Osteoblast (primary cell): ENCODE results near the gene FAM120B. TPM values are rescaled to one million over a fixed set of nuclear protein-coding genes. Genes with fewer than 3 reads are reported as not detected.
A peak's percentile ranks its signal among the peaks of the same experiment; 100 is the strongest.

Experiments used
- DNase-seq: peaks from one replicate; pipeline ENCODE4 v3.0.0; 2011; ENCODE audit warnings: low spot score, mixed read lengths; ENCODE audit not compliant: insufficient read length; ENCODE audit errors: missing footprints
- H2AFZ ChIP-seq: 2 replicates; pipeline ENCODE4 v1.6.0; 2011; ENCODE audit warnings: mild to moderate bottlenecking, low read length
- H3K27ac ChIP-seq: 2 replicates; pipeline ENCODE4 v1.5.1; 2011; ENCODE audit warnings: mild to moderate bottlenecking, low read depth, low read length, moderate library complexity
- H3K27me3 ChIP-seq: 2 replicates; pipeline ENCODE4 v1.6.0; 2012; ENCODE audit warnings: mild to moderate bottlenecking, control low read depth, inconsistent platforms, low read length, moderate library complexity; ENCODE audit not compliant: insufficient read depth
- H3K36me3 ChIP-seq: 2 replicates; pipeline ENCODE4 v1.5.1; 2011; ENCODE audit warnings: mild to moderate bottlenecking, low read length, control low read depth, moderate library complexity; ENCODE audit not compliant: insufficient read depth
- H3K4me1 ChIP-seq: 2 replicates; pipeline ENCODE4 v1.5.1; 2011; ENCODE audit warnings: mild to moderate bottlenecking, low read length, control low read depth, moderate library complexity; ENCODE audit not compliant: insufficient read depth
- H3K4me2 ChIP-seq: 2 replicates; pipeline ENCODE4 v1.6.0; 2011; ENCODE audit warnings: mild to moderate bottlenecking, low read length; ENCODE audit not compliant: insufficient read depth
- H3K4me3 ChIP-seq: fragments of 200-600 bp; sonication (generic); 3 replicates; pipeline ENCODE4 v1.5.1; 2012; ENCODE audit warnings: mild to moderate bottlenecking, low read length, inconsistent platforms; ENCODE audit not compliant: insufficient read depth
- H3K79me2 ChIP-seq: 2 replicates; pipeline ENCODE4 v1.6.0; 2012; ENCODE audit warnings: mild to moderate bottlenecking, low read length, control low read depth, inconsistent platforms; ENCODE audit not compliant: insufficient read depth
- H3K9me3 ChIP-seq: 2 replicates; pipeline ENCODE4 v1.5.1; 2011; ENCODE audit warnings: low read depth, low read length, control low read depth
- H4K20me1 ChIP-seq: 2 replicates; pipeline ENCODE4 v1.6.0; 2012; ENCODE audit warnings: mild to moderate bottlenecking, low read length, control low read depth; ENCODE audit not compliant: insufficient read depth
- CTCF ChIP-seq: IDR thresholded peaks from 2 replicates; pipeline ENCODE4 v1.5.1; 2011; ENCODE audit warnings: mild to moderate bottlenecking, low read depth, low read length, moderate library complexity; ENCODE audit errors: extremely low read depth
- total RNA-seq: library from RNA; depleted of rRNA; stranded (reverse); fragments of >200 nt; gene quantifications from 2 replicates; pipeline ENCODE4 v1.2.3, GENCODE V29; 2012

FAM120B gene
- total RNA-seq, 1 donor = 13.4 TPM

- Histone ChIP-seq H3K79me2 (no peaks in the 10 kb centered on the region), H3K4me1 (peaks cover 2% of the 10 kb centered on the region), H3K4me3 (no peak overlapping the region), H3K36me3 (no peaks in the 10 kb centered on the region), H4K20me1 (no peaks in the 10 kb centered on the region), H3K9me3 (no peaks in the 10 kb centered on the region), H3K4me2 (no peak overlapping the region), H3K27ac (no peak overlapping the region), H2AFZ (no peak overlapping the region), H3K27me3 (peaks cover 30% of the 10 kb centered on the region)
- no peak for TF ChIP-seq CTCF
- DNase-seq = peak; percentile 73
These were observed 21.6 kb upstream of the FAM120B start for GRCh38 chr6:170284866-170285469.

GRCh38 chr6:170285482-170285881, 21.1 kb upstream of the FAM120B start:
- peak; percentile 32 for DNase-seq
- peaks cover 2% of the 10 kb centered on the region for H3K4me1 ChIP-seq
- H2AFZ ChIP-seq = no peak overlapping the region
- no peak for TF ChIP-seq CTCF
- no peak overlapping the region for H3K27ac ChIP-seq
- peaks cover 33% of the 10 kb centered on the region for H3K27me3 ChIP-seq
- H3K79me2 ChIP-seq = no peaks in the 10 kb centered on the region
- no peaks in the 10 kb centered on the region for H4K20me1 ChIP-seq
- no peak overlapping the region for H3K4me3 ChIP-seq
- no peaks in the 10 kb centered on the region for H3K36me3 ChIP-seq
- H3K4me2 ChIP-seq = no peak overlapping the region
- H3K9me3 ChIP-seq = no peaks in the 10 kb centered on the region

GRCh38 chr6:170286246-170286933, 20.2 kb upstream of the FAM120B start:
- H2AFZ ChIP-seq = no peak overlapping the region
- no peak overlapping the region for H3K4me3 ChIP-seq
- H3K4me1 ChIP-seq = no peaks in the 10 kb centered on the region
- no peaks in the 10 kb centered on the region for H3K9me3 ChIP-seq
- no peaks in the 10 kb centered on the region for H3K79me2 ChIP-seq
- H4K20me1 ChIP-seq = no peaks in the 10 kb centered on the region
- no peaks in the 10 kb centered on the region for H3K36me3 ChIP-seq
- DNase-seq = no peak
- H3K4me2 ChIP-seq = no peak overlapping the region
- peaks cover 41% of the 10 kb centered on the region for H3K27me3 ChIP-seq
- no peak overlapping the region for H3K27ac ChIP-seq
- TF ChIP-seq CTCF = no peak

GRCh38 chr6:170286934-170287265, 19.7 kb upstream of the FAM120B start:
- H3K4me1 ChIP-seq = no peaks in the 10 kb centered on the region
- TF ChIP-seq CTCF = no peak
- no peak overlapping the region for H2AFZ ChIP-seq
- H3K27ac ChIP-seq = no peak overlapping the region
- H3K4me3 ChIP-seq = no peak overlapping the region
- H3K9me3 ChIP-seq = no peaks in the 10 kb centered on the region
- no peaks in the 10 kb centered on the region for H3K79me2 ChIP-seq
- DNase-seq = peak; percentile 62
- H4K20me1 ChIP-seq = no peaks in the 10 kb centered on the region
- no peak overlapping the region for H3K4me2 ChIP-seq
- peaks cover 46% of the 10 kb centered on the region for H3K27me3 ChIP-seq
- no peaks in the 10 kb centered on the region for H3K36me3 ChIP-seq
